Osteocyte (in vitro differentiated cells): ENCODE measurements around the gene USP24. TPM values are rescaled to one million over a fixed set of nuclear protein-coding genes. Genes with fewer than 3 reads are reported as not detected.

Experiments
- DNase-seq: peaks from one replicate; pipeline ENCODE4 v3.0.0; 2021; ENCODE audit warnings: mixed read lengths; ENCODE audit not compliant: unreplicated experiment; ENCODE audit errors: extremely low spot score
- H3K27ac Mint-ChIP-seq: one replicate; pipeline ENCODE4 v1.8.0; 2021; ENCODE audit warnings: mild to moderate bottlenecking, mixed read lengths; ENCODE audit not compliant: unreplicated experiment
- H3K27me3 Mint-ChIP-seq: one replicate; pipeline ENCODE4 v1.8.0; 2021; ENCODE audit warnings: mixed read lengths; ENCODE audit not compliant: unreplicated experiment
- H3K36me3 Mint-ChIP-seq: one replicate; pipeline ENCODE4 v1.8.0; 2021; ENCODE audit warnings: mixed read lengths; ENCODE audit not compliant: unreplicated experiment
- H3K4me1 Mint-ChIP-seq: one replicate; pipeline ENCODE4 v1.8.0; 2021; ENCODE audit warnings: mixed read lengths; ENCODE audit not compliant: unreplicated experiment
- H3K4me3 Mint-ChIP-seq: one replicate; pipeline ENCODE4 v1.8.0; 2021; ENCODE audit warnings: mild to moderate bottlenecking, moderate library complexity, mixed read lengths; ENCODE audit not compliant: unreplicated experiment
- H3K9me3 Mint-ChIP-seq: one replicate; pipeline ENCODE4 v1.8.0; 2021; ENCODE audit warnings: mixed read lengths; ENCODE audit not compliant: unreplicated experiment
- total RNA-seq: library from RNA; stranded (reverse); gene quantifications from 2 replicates; pipeline ENCODE4 v1.2.1, GENCODE V29; 2021
- TF ChIP-seq, protein P1 (sequence below): fragments of 200-600 bp; sonication (generic); IDR thresholded peaks from 2 replicates; pipeline ENCODE4 v1.5.0; 2021; ENCODE audit warnings: antibody characterized with exemption, mild to moderate bottlenecking, moderate library complexity

USP24 gene
- total RNA-seq, 1 donor from 2014 or later, result 32.1 TPM

- no peaks in the 10 kb centered on the region for H3K27me3 Mint-ChIP-seq
- peaks cover 13% of the 10 kb centered on the region for H3K4me1 Mint-ChIP-seq
- TF ChIP-seq, protein P1, sequence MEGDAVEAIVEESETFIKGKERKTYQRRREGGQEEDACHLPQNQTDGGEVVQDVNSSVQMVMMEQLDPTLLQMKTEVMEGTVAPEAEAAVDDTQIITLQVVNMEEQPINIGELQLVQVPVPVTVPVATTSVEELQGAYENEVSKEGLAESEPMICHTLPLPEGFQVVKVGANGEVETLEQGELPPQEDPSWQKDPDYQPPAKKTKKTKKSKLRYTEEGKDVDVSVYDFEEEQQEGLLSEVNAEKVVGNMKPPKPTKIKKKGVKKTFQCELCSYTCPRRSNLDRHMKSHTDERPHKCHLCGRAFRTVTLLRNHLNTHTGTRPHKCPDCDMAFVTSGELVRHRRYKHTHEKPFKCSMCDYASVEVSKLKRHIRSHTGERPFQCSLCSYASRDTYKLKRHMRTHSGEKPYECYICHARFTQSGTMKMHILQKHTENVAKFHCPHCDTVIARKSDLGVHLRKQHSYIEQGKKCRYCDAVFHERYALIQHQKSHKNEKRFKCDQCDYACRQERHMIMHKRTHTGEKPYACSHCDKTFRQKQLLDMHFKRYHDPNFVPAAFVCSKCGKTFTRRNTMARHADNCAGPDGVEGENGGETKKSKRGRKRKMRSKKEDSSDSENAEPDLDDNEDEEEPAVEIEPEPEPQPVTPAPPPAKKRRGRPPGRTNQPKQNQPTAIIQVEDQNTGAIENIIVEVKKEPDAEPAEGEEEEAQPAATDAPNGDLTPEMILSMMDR, result no peak
- H3K4me3 Mint-ChIP-seq, result no peak overlapping the region
- no peaks in the 10 kb centered on the region for H3K9me3 Mint-ChIP-seq
- H3K36me3 Mint-ChIP-seq, result peaks cover 53% of the 10 kb centered on the region
- DNase-seq, result no peak
- H3K27ac Mint-ChIP-seq, result no peak overlapping the region
These were observed 46.8 kb downstream of the USP24 start for GRCh38 chr1:55168353-55168752.

GRCh38 chr1:55167224-55167871 is 47.8 kb downstream of the USP24 start:
- peaks cover 53% of the 10 kb centered on the region for H3K36me3 Mint-ChIP-seq
- H3K4me3 Mint-ChIP-seq, result no peak overlapping the region

DNA sequence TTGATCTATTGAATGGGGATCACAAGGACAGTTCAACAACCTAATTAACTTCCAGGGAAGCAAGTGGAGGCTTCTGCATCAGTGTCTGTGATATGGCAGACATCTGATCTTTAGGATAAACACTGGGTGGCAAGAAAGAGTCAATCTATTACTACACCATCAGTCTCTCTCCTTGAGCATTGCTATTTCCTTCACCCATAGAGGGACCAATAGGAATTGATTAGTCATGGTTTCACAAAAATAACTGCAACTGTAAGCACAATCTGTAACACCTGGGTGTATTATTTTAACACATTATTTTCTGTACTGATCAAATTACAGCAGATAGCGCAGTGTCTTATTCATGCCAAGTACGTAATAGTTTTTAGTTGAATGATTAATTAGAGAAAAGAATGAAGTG is 50.3 kb downstream of the USP24 start:
- Mint-ChIP-seq H3K27me3 (no peaks in the 10 kb centered on the region), H3K9me3 (no peaks in the 10 kb centered on the region), H3K27ac (no peak overlapping the region), H3K36me3 (peaks cover 46% of the 10 kb centered on the region), H3K4me1 (peaks cover 5% of the 10 kb centered on the region), H3K4me3 (no peak overlapping the region)
- DNase-seq, result no peak
- TF ChIP-seq, protein P1, result no peak

More at GRCh38 chr1:55167224-55167871, 47.8 kb downstream of the USP24 start:
- H3K4me1 Mint-ChIP-seq, result peaks cover 9% of the 10 kb centered on the region
- TF ChIP-seq, protein P1, result no peak
- H3K27ac Mint-ChIP-seq, result no peak overlapping the region
- no peaks in the 10 kb centered on the region for H3K9me3 Mint-ChIP-seq
- H3K27me3 Mint-ChIP-seq, result no peaks in the 10 kb centered on the region
- no peak for DNase-seq

DNA sequence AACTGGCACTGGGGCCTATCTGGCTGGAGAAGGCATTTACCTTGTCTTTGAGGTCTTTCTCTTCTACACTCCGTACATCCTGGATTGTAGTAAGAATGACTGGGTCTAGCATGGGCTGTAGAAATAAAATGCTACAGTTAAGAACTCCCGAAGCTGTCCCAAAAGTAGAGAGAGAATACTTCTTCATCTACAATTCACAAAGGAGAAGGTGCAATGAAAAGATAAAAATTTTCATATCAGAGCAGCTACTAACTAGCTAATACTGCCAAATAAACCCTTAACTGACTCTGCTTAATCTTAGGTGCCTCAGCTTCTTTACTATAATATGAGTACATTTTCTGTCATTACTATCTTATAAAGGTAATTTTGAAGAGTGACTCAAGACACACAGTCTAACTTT is 55.6 kb downstream of the USP24 start:
- no peak for DNase-seq
- Mint-ChIP-seq H3K4me3 (no peak overlapping the region), H3K4me1 (peaks cover 8% of the 10 kb centered on the region), H3K9me3 (no peaks in the 10 kb centered on the region), H3K36me3 (peaks cover 37% of the 10 kb centered on the region), H3K27ac (no peak overlapping the region), H3K27me3 (no peaks in the 10 kb centered on the region)
- TF ChIP-seq, protein P1, result no peak

DNA sequence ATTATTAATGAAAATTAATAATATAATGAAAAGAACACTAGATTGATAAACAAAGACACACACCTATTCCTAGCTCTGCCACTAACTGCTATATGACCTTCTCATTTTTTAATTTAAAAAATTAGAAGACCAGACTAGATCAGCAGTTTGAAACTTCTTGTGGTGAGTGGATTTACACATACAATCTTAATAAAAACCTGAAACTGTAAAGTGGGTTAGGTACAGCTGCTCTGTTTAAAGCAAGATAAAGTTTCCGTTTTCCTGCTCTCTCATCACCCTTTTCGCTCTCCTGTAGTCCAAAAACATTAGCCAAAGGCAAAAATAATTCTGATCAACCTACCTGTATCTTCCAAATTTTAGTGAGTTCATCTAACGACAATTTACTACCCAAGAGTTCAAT is 58.6 kb downstream of the USP24 start:
- TF ChIP-seq, protein P1, result no peak
- H3K36me3 Mint-ChIP-seq, result peaks cover 50% of the 10 kb centered on the region
- H3K27me3 Mint-ChIP-seq, result no peaks in the 10 kb centered on the region
- peaks cover 8% of the 10 kb centered on the region for H3K4me1 Mint-ChIP-seq
- no peaks in the 10 kb centered on the region for H3K9me3 Mint-ChIP-seq
- H3K4me3 Mint-ChIP-seq, result no peak overlapping the region
- no peak overlapping the region for H3K27ac Mint-ChIP-seq
- DNase-seq, result no peak
